NCI-H2196 (cell line): Measurements from ENCODE around the gene PISD.

Source experiments
- DNase-seq: peaks from one replicate; lab custom pipeline; 2025; ENCODE audit not compliant: unreplicated experiment; lab: John Stamatoyannopoulos, UW

The PISD gene

DNA sequence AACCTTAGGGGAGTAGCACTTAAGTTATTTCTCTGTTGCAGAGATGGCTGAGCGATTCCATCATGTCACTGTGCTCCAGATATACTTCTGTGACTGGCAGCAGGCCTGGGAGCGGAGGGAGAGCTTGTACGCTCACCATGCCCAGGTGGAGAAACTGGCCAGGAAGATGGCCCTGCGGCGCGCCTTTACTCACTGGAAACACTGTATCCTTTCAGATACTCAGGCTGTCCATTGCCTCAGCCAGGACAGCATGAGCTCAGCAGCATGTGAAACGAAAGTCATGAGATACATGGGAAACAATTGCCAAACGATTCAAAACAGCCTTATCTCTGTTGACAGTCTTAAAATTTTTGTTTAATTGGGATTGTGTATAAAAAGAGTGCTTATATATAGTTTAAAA is 86.8 kb downstream of the PISD start:
- no peak for DNase-seq

DNA sequence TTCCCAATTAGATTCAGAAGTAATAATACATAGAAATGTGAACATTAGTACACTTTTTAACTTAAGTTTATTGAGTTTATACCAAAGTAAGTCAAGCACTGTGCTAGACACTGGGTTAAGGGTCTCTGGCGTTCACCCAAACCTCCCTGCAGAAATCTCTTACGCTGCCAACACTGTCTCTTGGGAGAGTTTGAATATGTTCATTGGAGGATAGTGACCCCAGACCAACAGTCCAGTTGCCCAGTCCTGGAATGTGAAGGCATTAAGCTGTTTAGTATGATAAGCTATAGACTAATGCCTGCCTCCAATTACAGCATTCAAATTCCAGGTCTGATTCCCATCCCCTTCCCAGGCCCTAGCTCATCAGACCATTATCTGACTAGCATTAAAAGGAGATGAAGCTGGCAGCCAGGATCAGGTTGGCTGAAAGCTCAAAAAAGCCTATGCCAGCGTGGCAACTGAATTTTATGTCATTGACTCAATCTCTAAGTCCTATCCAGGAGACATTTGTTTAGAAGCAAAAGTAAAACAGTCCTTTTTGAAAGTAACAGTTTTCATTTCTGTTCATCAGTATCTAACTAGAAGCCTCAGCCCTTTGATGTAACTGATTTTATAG is 87.9 kb downstream of the PISD start:
- DNase-seq: no peak

DNA sequence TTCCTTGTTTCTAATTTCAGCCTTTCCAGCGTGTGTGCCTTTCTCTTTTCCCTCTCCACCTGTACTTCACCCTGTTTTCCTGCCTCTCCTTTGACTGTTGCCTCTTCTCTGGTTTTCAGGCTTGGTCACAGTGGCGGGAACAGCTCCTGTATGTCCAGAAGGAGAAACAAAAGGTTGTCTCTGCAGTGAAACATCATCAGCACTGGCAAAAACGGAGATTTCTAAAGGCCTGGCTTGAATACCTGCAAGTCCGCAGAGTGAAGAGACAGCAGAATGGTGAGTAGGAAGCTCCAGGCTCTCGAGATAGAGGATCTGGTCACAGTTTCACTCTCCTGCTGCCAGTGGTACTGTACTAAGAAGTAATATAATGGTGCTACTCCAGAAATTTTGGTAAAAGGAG is 89.1 kb downstream of the PISD start:
- DNase-seq: no peak

DNA sequence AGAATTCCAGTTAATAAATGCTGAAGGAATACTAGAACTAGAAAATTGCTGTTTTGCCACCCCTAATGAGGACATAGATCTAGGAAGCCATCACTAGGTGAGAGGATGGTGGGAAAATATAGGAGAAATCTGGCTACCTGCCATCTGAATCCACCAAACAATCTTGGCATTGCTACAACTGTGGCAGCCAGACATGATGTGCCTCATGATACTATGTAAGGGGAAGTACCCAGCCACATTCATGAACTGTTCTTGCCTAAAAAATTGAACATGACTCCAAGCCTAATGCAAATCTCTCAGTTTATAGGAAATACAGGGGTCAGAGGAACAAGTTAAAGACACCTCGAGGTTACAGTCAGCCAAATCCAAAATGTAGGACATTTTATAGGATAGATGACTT is 92.9 kb downstream of the PISD start:
- DNase-seq: no peak
